Measurements from ENCODE around the gene CEMIP.

GRCh38 chr15:80801891-80802680, 22.9 kb downstream of the CEMIP start:
- no peak for TF ChIP-seq ZFX (IDR thresholded peaks at IDR 0.05; ENCODE audit: borderline replicate concordance)
- TF ChIP-seq CTCF (IDR thresholded peaks at IDR 0.05): no peak
